H1 (cell line): ENCODE results near the gene ZFHX2. TPM values are rescaled to one million over a fixed set of nuclear protein-coding genes. Genes with fewer than 3 reads are reported as not detected.

Experiments used
- CTCF ChIA-PET: fragments of 300-600 bp; sonication (Branson Sonifier 250); formaldehyde crosslinking; loops from one replicate; lab custom pipeline; 2021; ENCODE audit not compliant: partially characterized antibody; lab: Charles Lee
- POLR2A ChIA-PET: fragments of 300-600 bp; sonication (Branson Sonifier 250); formaldehyde crosslinking; loops from one replicate; lab custom pipeline; 2021; ENCODE audit warnings: inconsistent platforms; ENCODE audit not compliant: partially characterized antibody; lab: Charles Lee
- DNase-seq, 2 experiments: peaks; one replicate each; pipeline versions ENCODE4 v3.0.0 to v3.0.0-alpha.2; 2010 to 2022; ENCODE audit warnings: low spot score in 2 of 2, low read depth in 1 of 2, mixed read lengths in 1 of 2
- FAIRE-seq: peaks from 2 replicates; lab custom pipeline; 2011; peaks lifted over from hg19 to GRCh38; lab: Jason Lieb, UNC
- H2AFZ ChIP-seq: 2 replicates; pipeline ENCODE4 v1.8.1; 2012; ENCODE audit warnings: low read length, inconsistent platforms
- H2AK5ac ChIP-seq: 2 replicates; pipeline ENCODE4 v1.6.1; 2013; ENCODE audit warnings: low read depth, low read length
- H2BK120ac ChIP-seq: replicated peaks from 2 replicates; pipeline ENCODE3; 2013; ENCODE audit warnings: low read depth, low read length, inconsistent platforms
- H2BK12ac ChIP-seq: 2 replicates; pipeline ENCODE4 v1.6.1; 2013; ENCODE audit warnings: low read depth, low read length
- H2BK15ac ChIP-seq: 2 replicates; pipeline ENCODE4 v1.6.1; 2013; ENCODE audit warnings: low read length
- H2BK20ac ChIP-seq: 2 replicates; pipeline ENCODE4 v1.6.1; 2013; ENCODE audit warnings: low read length
- H2BK5ac ChIP-seq: 2 replicates; pipeline ENCODE4 v1.6.1; 2013; ENCODE audit warnings: low read depth, low read length
- H3K14ac ChIP-seq: 2 replicates; pipeline ENCODE4 v1.6.1; 2013; ENCODE audit warnings: inconsistent platforms; ENCODE audit not compliant: insufficient read length
- H3K18ac ChIP-seq: 2 replicates; pipeline ENCODE4 v1.6.1; 2013; ENCODE audit warnings: low read length; ENCODE audit errors: extremely low read depth
- H3K23ac ChIP-seq: 2 replicates; pipeline ENCODE4 v1.6.1; 2013; ENCODE audit warnings: inconsistent platforms; ENCODE audit not compliant: insufficient read length
- H3K23me2 ChIP-seq: 2 replicates; pipeline ENCODE4 v1.6.1; 2013; ENCODE audit warnings: low read depth, low read length
- H3K27ac ChIP-seq: 2 replicates; pipeline ENCODE4 v1.6.1; 2011; ENCODE audit warnings: low read depth, low read length, inconsistent platforms
- H3K27me3 ChIP-seq, 4 experiments: replicated peaks in 1 of 4; 1 replicate in 1 of 4; 2 replicates in 3 of 4; pipeline versions ENCODE4 v1.6.1 to v1.8.1; 2011 to 2013; ENCODE audit warnings: low read length in 3 of 4, mild to moderate bottlenecking in 3 of 4, inconsistent platforms in 2 of 4, mixed read lengths in 2 of 4, moderate library complexity in 1 of 4; ENCODE audit not compliant: control insufficient read depth in 3 of 4, insufficient read depth in 3 of 4; ENCODE audit errors: extremely low read depth in 1 of 4
- H3K36me3 ChIP-seq, 4 experiments: 2 replicates each; pipeline versions ENCODE4 v1.6.1 to v1.8.1; 2011 to 2013; ENCODE audit warnings: mild to moderate bottlenecking in 4 of 4, low read length in 3 of 4, moderate library complexity in 2 of 4, control low read depth in 1 of 4, inconsistent platforms in 1 of 4; ENCODE audit not compliant: insufficient read depth in 4 of 4, control insufficient read depth in 2 of 4
- H3K4ac ChIP-seq: replicated peaks from 2 replicates; pipeline ENCODE3; 2013; ENCODE audit warnings: low read length, low read depth, mixed read lengths, inconsistent platforms; ENCODE audit not compliant: insufficient read length
- H3K4me1 ChIP-seq, 4 experiments: replicated peaks in 1 of 4; 1 replicate in 1 of 4; 2 replicates in 3 of 4; pipeline versions ENCODE4 v1.6.1 to v1.8.1; 2011 to 2013; ENCODE audit warnings: low read length in 3 of 4, inconsistent platforms in 2 of 4, mixed read lengths in 1 of 4; ENCODE audit not compliant: insufficient read depth in 4 of 4, control insufficient read depth in 3 of 4
- H3K4me2 ChIP-seq, 2 experiments: 2 replicates each; pipeline versions ENCODE4 v1.6.1 to v1.8.1; 2011 to 2013; ENCODE audit warnings: low read depth in 2 of 2, low read length in 2 of 2, control low read depth in 1 of 2, inconsistent platforms in 1 of 2, mild to moderate bottlenecking in 1 of 2; ENCODE audit not compliant: insufficient read depth in 1 of 2
- H3K4me3 ChIP-seq, 4 experiments: fragments of 200-600, 300-600 bp in 1 of 4; sonication (generic), shearing (Covaris generic), sonication (Bioruptor Twin) in 1 of 4; 2 replicates each; pipeline versions ENCODE4 v1.5.1 to v1.8.1; 2011 to 2016; ENCODE audit warnings: low read length in 4 of 4, low read depth in 3 of 4, control low read depth in 2 of 4, inconsistent platforms in 2 of 4, mild to moderate bottlenecking in 2 of 4, mixed read lengths in 1 of 4, moderate library complexity in 1 of 4; ENCODE audit not compliant: insufficient read depth in 2 of 4; ENCODE audit errors: extremely low read depth in 1 of 4
- H3K56ac ChIP-seq: replicated peaks from 2 replicates; pipeline ENCODE3; 2013; ENCODE audit warnings: low read depth, mild to moderate bottlenecking, mixed read lengths, low read length, inconsistent platforms; ENCODE audit not compliant: insufficient read length
- H3K79me1 ChIP-seq: 2 replicates; pipeline ENCODE4 v1.6.1; 2013; ENCODE audit warnings: low read depth, low read length, control low read depth
- H3K79me2 ChIP-seq, 2 experiments: 2 replicates each; pipeline versions ENCODE4 v1.6.1 to v1.8.1; 2012 to 2013; ENCODE audit warnings: low read length in 2 of 2, mild to moderate bottlenecking in 2 of 2, inconsistent platforms in 1 of 2; ENCODE audit not compliant: insufficient read depth in 2 of 2, control insufficient read depth in 1 of 2
- H3K9ac ChIP-seq, 4 experiments: replicated peaks in 1 of 4; 1 replicate in 1 of 4; 2 replicates in 3 of 4; pipeline versions ENCODE4 v1.6.1 to v1.8.1; 2011 to 2013; ENCODE audit warnings: low read depth in 3 of 4, low read length in 3 of 4, control low read depth in 2 of 4, mild to moderate bottlenecking in 2 of 4, moderate library complexity in 2 of 4, inconsistent platforms in 1 of 4; ENCODE audit errors: extremely low read depth in 1 of 4
- H3K9me3 ChIP-seq, 2 experiments: 2 replicates each; pipeline versions ENCODE4 v1.6.1 to v1.8.1; 2012 to 2013; ENCODE audit warnings: mild to moderate bottlenecking in 2 of 2, moderate library complexity in 2 of 2, control low read depth in 1 of 2, inconsistent platforms in 1 of 2, low read depth in 1 of 2, low read length in 1 of 2, mixed read lengths in 1 of 2; ENCODE audit not compliant: insufficient read depth in 2 of 2
- H4K20me1 ChIP-seq, 2 experiments: replicated peaks in 1 of 2; 2 replicates each; pipeline versions ENCODE3 to v1.8.1; 2011 to 2013; ENCODE audit warnings: inconsistent platforms in 2 of 2, low read length in 2 of 2, mild to moderate bottlenecking in 1 of 2; ENCODE audit not compliant: insufficient read depth in 2 of 2, control insufficient read depth in 1 of 2
- H4K5ac ChIP-seq: 2 replicates; pipeline ENCODE4 v1.6.1; 2013; ENCODE audit warnings: low read length, low read depth, mixed read lengths, inconsistent platforms; ENCODE audit not compliant: insufficient read length
- H4K8ac ChIP-seq: 2 replicates; pipeline ENCODE4 v1.8.0; 2013; ENCODE audit warnings: mild to moderate bottlenecking, moderate library complexity, low read length, inconsistent platforms; ENCODE audit not compliant: insufficient read depth; ENCODE audit errors: extremely low read depth
- H4K91ac ChIP-seq: replicated peaks from 2 replicates; pipeline ENCODE3; 2013; ENCODE audit warnings: low read length, mixed read lengths, inconsistent platforms; ENCODE audit not compliant: insufficient read length
- CEBPB ChIP-seq: IDR thresholded peaks from 2 replicates; pipeline ENCODE4 v1.6.1; 2012; ENCODE audit warnings: low read depth, low read length
- CHD2 ChIP-seq: IDR thresholded peaks from 2 replicates; pipeline ENCODE4 v1.6.1; 2012; ENCODE audit warnings: low read length, improper control_type of control experiment
- CTBP2 ChIP-seq: IDR thresholded peaks from 2 replicates; pipeline ENCODE4 v1.7.0; 2011; ENCODE audit warnings: borderline replicate concordance, mild to moderate bottlenecking, moderate library complexity, mixed read lengths, low read length; ENCODE audit not compliant: insufficient read depth, insufficient read length
- HDAC6 ChIP-seq: IDR thresholded peaks from one replicate; pipeline ENCODE4 v1.7.1; 2012; ENCODE audit warnings: low read depth, mild to moderate bottlenecking, inconsistent platforms, low read length, moderate library complexity
- MAFK ChIP-seq: IDR thresholded peaks from 2 replicates; pipeline ENCODE4 v1.6.1; 2012; ENCODE audit warnings: low read depth, mild to moderate bottlenecking, improper control_type of control experiment, low read length
- MAX ChIP-seq: IDR thresholded peaks from 2 replicates; pipeline ENCODE4 v1.6.1; 2012; ENCODE audit warnings: inconsistent platforms
- PHF8 ChIP-seq: fragments of 200-600 bp; sonication (generic); conservative IDR thresholded peaks from 2 replicates; pipeline ENCODE4 v1.7.1; 2012; ENCODE audit warnings: low read depth, mild to moderate bottlenecking, inconsistent platforms, low read length, moderate library complexity
- SRF ChIP-seq: IDR thresholded peaks from 2 replicates; pipeline ENCODE4 v1.6.1; 2011; ENCODE audit warnings: mild to moderate bottlenecking, low read depth, low read length, moderate library complexity
- TAF7 ChIP-seq: optimal IDR thresholded peaks from 2 replicates; pipeline ENCODE3; 2011; ENCODE audit warnings: low read depth, mild to moderate bottlenecking, inconsistent platforms, low read length, moderate library complexity, borderline replicate concordance
- WGBS, 2 experiments: shearing (Covaris generic) in 1 of 2; methylation state at CpG; one replicate each; pipeline versions ENCODE4 v1.1.6 to v1.1.7; 2013 to 2015; ENCODE audit warnings: low lambda C conversion rate in 2 of 2, mixed read lengths in 2 of 2, inconsistent platforms in 1 of 2, low coverage in 1 of 2, missing lambda C conversion rate in 1 of 2; ENCODE audit not compliant: insufficient replicate concordance in 2 of 2, insufficient coverage in 1 of 2, insufficient read length in 1 of 2; ENCODE audit errors: extremely low coverage in 1 of 2, missing lambda C conversion rate in 1 of 2; 5-methylcytosine and 5-hydroxymethylcytosine counted together
- polyA plus RNA-seq, 7 experiments: library from polyadenylated mRNA; depleted of rRNA in 3 of 7; stranded (reverse) in 5 of 7; unstranded in 2 of 7; fragments of >200 nt in 5 of 7; fragments of 200-250 nt in 2 of 7; gene quantifications; 1 replicate in 5 of 7; 2 replicates in 1 of 7; 4 replicates in 1 of 7; pipeline versions ENCODE4 v1.2.1 to v1.2.3, GENCODE V29; 2011 to 2013; ENCODE audit warnings: missing spikeins in 2 of 7, mixed read lengths in 2 of 7
- total RNA-seq: library from RNA; stranded (reverse); fragmentation: NEBNext Ultra II Directional; extraction: Animal tissue kit (Norgen Biotek cat#: 25700); gene quantifications from 2 replicates; pipeline ENCODE4 v1.2.1, GENCODE V29; 2021
- TF ChIP-seq, protein P1 (sequence below): IDR thresholded peaks from 2 replicates; pipeline ENCODE4 v1.6.1; 2011; ENCODE audit warnings: low read depth, mild to moderate bottlenecking, low read length; ENCODE audit not compliant: insufficient read depth

ZFHX2 gene
- total and polyA plus RNA-seq, 2 of the 8 experiments (the other 6 are each of a cell fraction or from before 2014, with no cell fraction given), result 2.7 to 27.0 TPM

- Histone ChIP-seq H2AFZ (no peak overlapping the region), H3K36me3 (peaks cover 8 to 33% (median 15%) of the 10 kb centered on the region in 4 experiments; a peak in 7 of 8 replicates), H3K23ac (no peak overlapping the region), H2AK5ac (no peak overlapping the region), H3K79me1 (0 out of 2 replicates have a peak, but pooled peaks cover 7% of the 10 kb centered on the region), H4K20me1 (peaks cover 0 to 7% of the 10 kb centered on the region in 2 experiments), H3K23me2 (peaks cover 7% of the 10 kb centered on the region), H2BK120ac (no peak overlapping the region), H3K9ac (no peak overlapping the region), H2BK20ac (no peak overlapping the region), H3K14ac (no peak overlapping the region), H4K8ac (peak overlapping the region; percentile 35; the same call in 1 of the 2 replicates), H4K5ac (no peak overlapping the region), H3K4me3 (no peak overlapping the region), H3K4me1 (peaks cover 0 to 14% (median 8%) of the 10 kb centered on the region in 4 experiments; a peak in 6 of 7 replicates), H2BK5ac (no peak overlapping the region), H3K56ac (no peak overlapping the region), H3K27me3 (no peaks in the 10 kb centered on the region), H2BK15ac (no peak overlapping the region), H3K4ac (no peak overlapping the region), H2BK12ac (no peak overlapping the region), H3K79me2 (peaks cover 0 to 19% of the 10 kb centered on the region in 2 experiments; a peak in 2 of 4 replicates), H3K18ac (no peak overlapping the region), H3K27ac (no peak overlapping the region), H3K4me2 (no peak overlapping the region), H4K91ac (no peak overlapping the region), H3K9me3 (no peaks in the 10 kb centered on the region)
- ChIA-PET POLR2A (interaction anchor here (1.0 to 52.7 kb wide), 4 partner anchors 7 to 81 kb away, joined by 3 to 1523 read pairs (median 492); partner anchors contain the start of genes AP1G2, NGDN and ZFHX2), CTCF (interaction anchor here (0.5 to 70.5 kb wide), 28 partner anchors 21 to 399 kb away, joined by 3 to 2092 read pairs (median 4); partner anchors contain the start of genes MYH7, NGDN and PPP1R3E)
- 76% methylated on average over 3 of the region's 3 CpGs; no CpG with 5 or more reads in 1 of the 2 experiments for WGBS, 2 experiments
- DNase-seq (no peak), FAIRE-seq (no peak)
- TF ChIP-seq MAX, result no peak
- TF ChIP-seq CHD2, result no peak
- no peak for TF ChIP-seq CEBPB
- TF ChIP-seq HDAC6, result no peak
- TF ChIP-seq, protein P1, sequence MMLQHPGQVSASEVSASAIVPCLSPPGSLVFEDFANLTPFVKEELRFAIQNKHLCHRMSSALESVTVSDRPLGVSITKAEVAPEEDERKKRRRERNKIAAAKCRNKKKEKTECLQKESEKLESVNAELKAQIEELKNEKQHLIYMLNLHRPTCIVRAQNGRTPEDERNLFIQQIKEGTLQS, result no peak
- no peak for TF ChIP-seq PHF8
- no peak for TF ChIP-seq SRF
- TF ChIP-seq TAF7, result no peak
- no peak for TF ChIP-seq CTBP2
- TF ChIP-seq MAFK, result no peak
Measured at GRCh38 chr14:23559926-23560520, 8.5 kb upstream of the ZFHX2 start.
